HG03108 (cell line): ENCODE measurements around the gene TMEM171.

Experiments used
- ATAC-seq: cut with Tn5 transposase; IDR thresholded peaks from one replicate; pipeline ENCODE4 v1.9.1; 2021; ENCODE audit warnings: moderate library complexity; ENCODE audit not compliant: unreplicated experiment

The TMEM171 gene

DNA sequence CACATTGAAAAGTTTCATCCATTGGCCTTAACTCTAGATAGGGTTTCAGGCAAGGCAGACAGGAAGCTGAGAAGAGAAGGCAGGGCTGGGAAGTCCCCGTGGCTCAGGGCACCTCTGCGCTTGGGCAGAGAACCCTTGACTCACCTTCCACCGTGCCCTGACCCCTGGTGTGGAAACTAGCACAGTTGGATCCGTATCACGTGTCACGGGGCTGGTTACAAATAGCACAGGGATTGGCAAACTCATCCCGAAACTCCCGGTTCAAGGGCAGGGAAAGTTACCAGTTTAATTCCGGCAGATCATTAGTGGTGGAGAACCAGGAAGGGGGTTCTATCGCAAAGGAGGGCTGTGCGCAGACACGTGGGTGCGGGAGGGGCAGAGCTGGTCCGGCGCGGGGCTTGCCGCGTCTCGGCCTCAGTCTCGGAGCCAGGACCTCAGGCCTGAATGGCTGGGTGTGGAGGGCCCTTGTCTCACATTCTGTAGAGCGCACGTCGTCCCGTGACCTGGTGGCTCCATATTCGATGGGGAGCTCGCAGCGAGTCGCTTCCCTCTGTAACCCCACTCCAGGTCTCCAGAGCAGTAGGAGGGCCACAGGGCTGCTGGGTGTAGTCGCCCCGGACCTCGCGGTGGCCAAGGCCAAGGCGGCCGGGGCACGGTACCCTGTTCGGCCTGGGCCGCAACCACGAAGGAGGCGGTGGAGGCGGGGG is 771 bp upstream of the TMEM171 start:
- ATAC-seq, result no peak

GRCh38 chr5:73121119-73121463 is 716 bp downstream of the TMEM171 start:
- ATAC-seq, result no peak

DNA sequence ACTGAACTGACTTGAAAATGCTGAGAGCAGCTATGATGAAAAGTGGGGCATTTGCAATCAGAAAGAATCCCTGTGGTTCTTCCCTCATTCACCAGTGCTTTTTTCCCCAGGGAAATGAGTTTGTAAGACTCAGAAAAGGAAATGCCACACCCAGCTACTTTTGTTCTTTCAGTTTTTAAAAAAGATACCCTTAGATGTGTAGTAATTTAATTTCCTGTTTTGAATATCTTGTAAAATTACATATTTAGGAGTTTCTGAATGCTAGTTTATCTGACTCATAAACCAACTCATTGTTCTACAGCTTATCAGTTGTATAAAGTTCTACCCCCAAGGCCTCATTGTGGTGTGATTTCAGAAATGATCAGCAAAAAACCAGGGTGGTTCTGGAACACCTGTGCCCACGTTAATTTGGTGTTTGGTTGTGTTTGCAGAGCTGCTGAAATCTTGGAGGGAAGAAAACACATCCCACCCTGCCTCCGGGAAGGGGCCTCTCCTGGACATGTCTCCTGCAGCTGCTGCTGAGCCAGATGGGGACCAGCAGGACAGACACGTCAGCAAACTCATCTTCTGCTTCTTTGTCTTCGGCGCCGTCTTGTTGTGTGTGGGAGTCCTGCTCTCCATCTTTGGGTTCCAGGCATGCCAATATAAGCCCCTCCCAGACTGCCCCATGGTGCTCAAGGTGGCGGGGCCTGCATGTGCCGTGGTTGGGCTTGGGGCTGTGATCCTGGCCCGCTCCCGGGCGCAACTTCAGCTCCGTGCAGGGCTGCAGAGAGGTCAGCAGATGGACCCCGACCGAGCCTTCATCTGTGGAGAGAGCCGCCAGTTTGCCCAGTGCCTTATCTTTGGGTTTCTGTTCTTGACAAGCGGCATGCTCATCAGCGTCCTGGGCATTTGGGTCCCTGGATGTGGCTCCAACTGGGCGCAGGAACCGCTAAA is 2.8 kb downstream of the TMEM171 start:
- ATAC-seq, result no peak

GRCh38 chr5:73125289-73125688 is 4.9 kb downstream of the TMEM171 start:
- no peak for ATAC-seq

- no peak for ATAC-seq
Observed at GRCh38 chr5:73126381-73126780, 6.0 kb downstream of the TMEM171 start.

DNA sequence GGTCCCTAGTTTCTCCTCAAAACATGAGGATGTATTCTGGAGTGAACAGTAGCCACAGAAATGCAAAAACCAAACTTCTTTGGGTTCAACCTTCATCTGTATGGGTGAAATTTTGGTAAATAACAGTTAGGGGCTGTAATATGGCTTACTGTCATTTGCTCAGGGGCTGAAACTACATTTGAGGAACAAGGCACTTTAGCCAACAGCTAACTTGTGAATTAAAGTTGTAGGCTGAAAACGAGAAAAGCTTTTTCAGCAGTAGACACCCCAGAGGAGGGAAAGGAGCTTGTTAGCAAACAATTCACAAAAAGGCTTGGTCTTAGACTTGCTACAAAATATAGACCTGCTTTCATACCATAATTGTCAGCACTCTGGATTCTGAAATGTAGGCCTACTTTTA is 6.6 kb downstream of the TMEM171 start:
- no peak for ATAC-seq

DNA sequence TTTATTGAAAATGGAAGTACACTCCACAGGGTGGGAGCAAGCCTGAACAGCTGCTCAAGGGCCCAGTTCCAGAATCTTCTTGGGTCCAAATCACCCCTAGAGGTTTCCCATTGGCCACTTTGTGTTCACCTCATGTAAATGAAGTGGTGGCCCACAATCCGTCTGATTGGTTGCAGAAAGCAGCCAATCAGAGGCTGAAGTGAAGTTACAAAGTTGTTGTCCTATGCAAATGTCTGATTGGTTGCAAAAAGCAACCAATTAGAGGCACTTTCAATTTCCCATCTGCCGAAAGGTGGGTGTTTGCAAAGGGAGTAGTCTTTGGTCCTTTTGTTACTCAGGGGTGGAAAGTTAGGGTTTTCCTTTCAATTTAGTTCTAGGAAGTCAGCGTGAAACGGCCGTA is 8.8 kb downstream of the TMEM171 start:
- ATAC-seq, result no peak

DNA sequence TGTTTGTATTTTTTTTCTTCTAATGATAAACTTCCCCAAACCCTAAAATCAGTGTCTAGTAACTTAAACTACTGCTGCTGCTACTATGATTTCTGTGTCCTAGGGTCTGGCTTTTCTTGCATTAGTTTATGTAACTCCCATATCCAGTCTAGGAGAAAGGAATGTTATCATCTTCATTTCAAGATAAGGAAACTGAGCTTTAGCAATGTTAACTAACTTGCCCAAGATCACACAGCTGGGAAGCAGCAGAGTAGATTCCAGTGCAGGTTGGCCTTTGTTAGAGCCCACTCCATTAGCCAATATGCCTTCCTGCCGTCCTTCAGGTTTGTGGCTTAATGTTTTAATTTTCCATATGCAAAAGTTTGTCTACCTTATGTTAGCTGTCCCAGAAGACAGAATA is 10.4 kb downstream of the TMEM171 start:
- ATAC-seq, result no peak

GRCh38 chr5:73131711-73132425 is 11.5 kb downstream of the TMEM171 start:
- ATAC-seq, result no peak

DNA sequence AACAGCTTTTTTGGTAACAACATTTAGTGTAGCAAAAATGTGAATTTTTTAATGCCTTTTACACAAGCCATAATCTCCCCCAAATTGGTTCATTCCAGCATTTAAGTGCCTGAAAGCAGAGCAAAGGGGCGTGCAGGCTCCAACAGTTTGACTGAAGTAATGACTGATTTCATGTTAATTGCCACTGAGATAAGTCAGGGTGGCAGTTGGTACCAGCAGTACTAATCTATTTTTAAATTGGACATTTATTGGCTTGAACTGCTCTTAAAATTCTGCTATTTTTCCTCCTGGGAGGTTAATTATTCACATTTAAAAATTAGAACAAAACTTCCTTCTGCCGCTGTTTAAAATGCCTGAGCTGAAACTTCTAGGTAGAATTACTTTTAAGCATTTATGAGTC is 12.4 kb downstream of the TMEM171 start:
- ATAC-seq, result no peak

DNA sequence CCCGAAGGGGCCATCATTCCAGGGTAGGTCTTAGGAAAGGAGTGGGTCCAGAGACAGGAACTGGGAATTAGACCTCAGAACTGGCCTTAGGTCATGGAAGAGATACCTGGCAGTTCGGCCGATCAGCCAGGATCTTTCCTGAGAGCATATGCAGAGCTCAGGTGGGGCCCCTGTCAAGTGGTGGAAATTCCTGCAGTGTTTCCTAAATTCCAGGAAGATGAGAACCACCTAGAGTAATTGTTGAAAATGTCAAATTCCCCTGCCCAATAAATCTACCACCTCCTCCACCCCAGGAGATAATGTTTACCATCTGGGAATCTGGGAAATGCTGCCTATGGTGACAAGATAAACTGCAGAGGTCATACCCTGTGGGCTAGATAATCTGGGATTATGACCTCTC is 14.6 kb downstream of the TMEM171 start:
- ATAC-seq, result no peak

DNA sequence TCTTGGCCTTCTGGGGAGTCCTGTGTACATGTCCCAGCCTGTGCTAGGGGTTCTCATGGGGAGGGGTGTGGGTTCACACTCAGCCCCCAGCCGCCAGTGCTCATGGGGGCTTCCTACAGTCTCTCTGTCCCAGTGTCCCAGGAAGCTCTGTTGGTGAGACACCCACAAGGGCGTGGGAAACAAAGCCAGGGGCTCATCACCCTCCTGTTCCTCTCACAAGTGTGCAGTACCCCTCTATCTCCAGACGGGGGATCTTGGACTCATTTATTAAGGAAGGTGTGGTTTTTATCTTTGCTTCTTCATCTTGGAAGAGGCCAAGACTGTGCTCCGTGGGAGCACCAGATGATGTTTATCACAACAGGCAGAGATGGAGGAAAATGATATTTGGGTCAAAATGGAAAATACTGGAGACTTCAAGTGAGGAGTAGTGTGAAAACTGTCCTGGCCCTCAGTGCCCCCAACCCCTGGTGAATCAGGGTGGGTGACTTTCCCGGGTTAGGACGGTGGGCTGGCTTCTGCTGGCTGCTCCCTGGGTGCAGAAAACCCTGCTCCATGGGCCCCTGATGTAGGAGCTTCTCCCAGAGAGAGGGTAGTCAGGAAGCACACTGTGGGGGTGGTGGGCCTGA is 15.2 kb downstream of the TMEM171 start:
- no peak for ATAC-seq

GRCh38 chr5:73136055-73136562 is 15.7 kb downstream of the TMEM171 start:
- ATAC-seq, result no peak

- ATAC-seq, result no peak
Observed at GRCh38 chr5:73137563-73138530, 17.5 kb downstream of the TMEM171 start.

- no peak for ATAC-seq
Observed at GRCh38 chr5:73139485-73139884, 19.1 kb downstream of the TMEM171 start.

- ATAC-seq, result no peak
Observed at GRCh38 chr5:73140801-73141200, 20.4 kb downstream of the TMEM171 start.

- no peak for ATAC-seq
Observed at GRCh38 chr5:73142035-73142434, 21.7 kb downstream of the TMEM171 start.

GRCh38 chr5:73143716-73144115 is 23.3 kb downstream of the TMEM171 start:
- ATAC-seq, result no peak

DNA sequence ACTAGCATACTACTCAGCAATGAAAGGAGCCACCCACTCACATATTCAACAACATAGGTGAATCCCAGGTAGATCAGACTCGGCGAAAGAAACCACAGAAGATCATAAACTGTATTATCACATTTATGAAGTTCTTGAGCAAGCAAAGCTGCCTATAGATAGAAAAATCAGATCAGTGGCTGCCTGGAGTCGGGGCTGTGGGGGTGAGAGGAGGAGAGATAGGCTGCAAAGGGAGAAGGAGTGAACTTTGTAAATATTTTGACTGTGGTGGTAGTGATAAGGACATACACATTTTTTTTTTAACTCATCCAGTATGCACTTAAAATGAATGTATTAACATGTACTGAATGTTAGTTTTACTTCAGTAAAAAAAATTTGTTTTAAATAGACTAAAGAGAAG is 29.2 kb downstream of the TMEM171 start:
- ATAC-seq, result no peak

GRCh38 chr5:73150876-73151275 is 30.5 kb downstream of the TMEM171 start:
- no peak for ATAC-seq
